H9 (cell line): Measurements from ENCODE around the gene PAX9. TPM values are rescaled to one million over a fixed set of nuclear protein-coding genes. Genes with fewer than 3 reads are reported as not detected.
"Not testable (repeated sequence)": the region's sequence is repeated elsewhere in the genome, so short reads cannot be mapped to it uniquely, and the experiment has no call there.

Experiments
- DNase-seq: peaks from one replicate; pipeline ENCODE4 v3.0.0-alpha.2; 2017
- H2AFZ ChIP-seq: one replicate; pipeline ENCODE4 v1.6.1; 2013; ENCODE audit warnings: mild to moderate bottlenecking, low read length, control low read depth, moderate library complexity
- H2AK5ac ChIP-seq: 2 replicates; pipeline ENCODE4 v1.6.1; 2013; ENCODE audit warnings: low read length, control low read depth, mixed read lengths; ENCODE audit not compliant: insufficient read length
- H2BK120ac ChIP-seq: one replicate; pipeline ENCODE4 v1.6.1; 2013; ENCODE audit warnings: low read depth, mild to moderate bottlenecking, low read length, control low read depth, inconsistent platforms; ENCODE audit not compliant: poor library complexity, severe bottlenecking
- H2BK12ac ChIP-seq: 2 replicates; pipeline ENCODE4 v1.6.1; 2013; ENCODE audit warnings: low read length, control low read depth, mixed read lengths, low read depth; ENCODE audit not compliant: insufficient read length
- H2BK15ac ChIP-seq: 2 replicates; pipeline ENCODE4 v1.6.1; 2013; ENCODE audit warnings: low read depth, low read length, control low read depth
- H2BK20ac ChIP-seq: one replicate; pipeline ENCODE4 v1.6.1; 2013; ENCODE audit warnings: low read depth, mild to moderate bottlenecking, low read length, control low read depth, inconsistent platforms; ENCODE audit not compliant: poor library complexity, severe bottlenecking
- H2BK5ac ChIP-seq: 2 replicates; pipeline ENCODE4 v1.6.1; 2013; ENCODE audit warnings: low read length, control low read depth, mixed read lengths; ENCODE audit not compliant: insufficient read length
- H3K14ac ChIP-seq: 2 replicates; pipeline ENCODE4 v1.6.1; 2013; ENCODE audit warnings: low read length, control low read depth; ENCODE audit not compliant: insufficient read depth
- H3K18ac ChIP-seq: 2 replicates; pipeline ENCODE4 v1.6.1; 2013; ENCODE audit warnings: low read depth, mild to moderate bottlenecking, mixed read lengths, low read length, control low read depth; ENCODE audit not compliant: insufficient read length
- H3K23ac ChIP-seq: 2 replicates; pipeline ENCODE4 v1.6.1; 2013; ENCODE audit warnings: low read length, control low read depth, mixed read lengths, low read depth; ENCODE audit not compliant: insufficient read length
- H3K23me2 ChIP-seq: 2 replicates; pipeline ENCODE4 v1.6.1; 2013; ENCODE audit warnings: low read depth, mild to moderate bottlenecking, mixed read lengths, low read length, control low read depth; ENCODE audit not compliant: insufficient read length, poor library complexity, severe bottlenecking
- H3K27ac ChIP-seq: 2 replicates; pipeline ENCODE4 v1.5.1; 2013; ENCODE audit warnings: low read length, control low read depth, mixed read lengths, low read depth; ENCODE audit not compliant: insufficient read length
- H3K27me3 ChIP-seq: 2 replicates; pipeline ENCODE4 v1.6.1; 2013; ENCODE audit warnings: low read length, control low read depth, inconsistent platforms; ENCODE audit not compliant: insufficient read depth
- H3K4ac ChIP-seq: 2 replicates; pipeline ENCODE4 v1.6.1; 2013; ENCODE audit warnings: low read depth, mild to moderate bottlenecking, control low read depth, inconsistent platforms, low read length, moderate library complexity
- H3K4me1 ChIP-seq: 2 replicates; pipeline ENCODE4 v1.6.1; 2013; ENCODE audit warnings: low read length, control low read depth, inconsistent platforms; ENCODE audit not compliant: insufficient read depth
- H3K4me2 ChIP-seq: 2 replicates; pipeline ENCODE4 v1.6.1; 2013; ENCODE audit warnings: low read length, control low read depth, mixed read lengths; ENCODE audit not compliant: insufficient read length, insufficient read depth
- H3K56ac ChIP-seq: 2 replicates; pipeline ENCODE4 v1.6.1; 2013; ENCODE audit warnings: low read depth, mild to moderate bottlenecking, mixed read lengths, low read length, control low read depth; ENCODE audit not compliant: insufficient read length
- H3K79me1 ChIP-seq: 2 replicates; pipeline ENCODE4 v1.6.1; 2013; ENCODE audit warnings: low read depth, mild to moderate bottlenecking, moderate library complexity, low read length, control low read depth, inconsistent platforms; ENCODE audit not compliant: insufficient read depth, poor library complexity, severe bottlenecking
- H3K79me2 ChIP-seq: 2 replicates; pipeline ENCODE4 v1.6.1; 2013; ENCODE audit warnings: low read length, control low read depth, inconsistent platforms; ENCODE audit not compliant: insufficient read depth
- H3K9ac ChIP-seq: 2 replicates; pipeline ENCODE4 v1.6.1; 2013; ENCODE audit warnings: low read length, control low read depth, mixed read lengths; ENCODE audit not compliant: insufficient read length; ENCODE audit errors: extremely low read depth
- H3K9me3 ChIP-seq: one replicate; pipeline ENCODE4 v1.6.1; 2013; ENCODE audit warnings: low read depth, low read length, inconsistent platforms; ENCODE audit not compliant: control insufficient read depth
- H3T11ph ChIP-seq: one replicate; pipeline ENCODE4 v1.6.1; 2013; ENCODE audit warnings: mild to moderate bottlenecking, low read length, control low read depth, inconsistent platforms
- H4K20me1 ChIP-seq: one replicate; pipeline ENCODE4 v1.6.1; 2013; ENCODE audit not compliant: control insufficient read depth, insufficient read length, insufficient read depth
- H4K5ac ChIP-seq: 2 replicates; pipeline ENCODE4 v1.6.1; 2013; ENCODE audit warnings: low read depth, mild to moderate bottlenecking, mixed read lengths, low read length, control low read depth; ENCODE audit not compliant: insufficient read length
- H4K8ac ChIP-seq: replicated peaks from 2 replicates; pipeline ENCODE4 v1.6.1; 2013; ENCODE audit warnings: low read length, control low read depth, mixed read lengths, low read depth; ENCODE audit not compliant: insufficient read length
- H4K91ac ChIP-seq: 2 replicates; pipeline ENCODE4 v1.6.1; 2013; ENCODE audit warnings: low read depth, mild to moderate bottlenecking, moderate library complexity, mixed read lengths, low read length, control low read depth; ENCODE audit not compliant: insufficient read length
- H3K27ac Mint-ChIP-seq, 3 experiments: 2 replicates in 2 of 3; 3 replicates in 1 of 3; pipeline ENCODE4 v1.8.0; 2020 to 2021; ENCODE audit warnings: mixed read lengths in 3 of 3, mild to moderate bottlenecking in 1 of 3, moderate library complexity in 1 of 3
- H3K27me3 Mint-ChIP-seq: 2 replicates; pipeline ENCODE4 v1.8.0; 2021; ENCODE audit warnings: low read depth, mild to moderate bottlenecking, moderate library complexity, mixed read lengths
- H3K36me3 Mint-ChIP-seq, 3 experiments: 2 replicates in 2 of 3; 3 replicates in 1 of 3; pipeline ENCODE4 v1.8.0; 2020 to 2021; ENCODE audit warnings: low read depth in 3 of 3, mixed read lengths in 3 of 3; ENCODE audit not compliant: insufficient read depth in 1 of 3
- H3K4me1 Mint-ChIP-seq, 2 experiments: 2 replicates each; pipeline ENCODE4 v1.8.0; 2020; ENCODE audit warnings: mixed read lengths in 2 of 2
- H3K4me3 Mint-ChIP-seq, 2 experiments: 2 replicates in 1 of 2; 3 replicates in 1 of 2; pipeline ENCODE4 v1.8.0; 2020 to 2021; ENCODE audit warnings: mild to moderate bottlenecking in 2 of 2, mixed read lengths in 2 of 2, moderate library complexity in 1 of 2
- H3K9me3 Mint-ChIP-seq, 2 experiments: 2 replicates in 1 of 2; 3 replicates in 1 of 2; pipeline ENCODE4 v1.8.0; 2020; ENCODE audit warnings: mild to moderate bottlenecking in 2 of 2, mixed read lengths in 2 of 2, moderate library complexity in 1 of 2
- CTCF ChIP-seq: fragments of 200-600 bp; sonication (generic); conservative IDR thresholded peaks from 3 replicates; pipeline ENCODE4 v1.8.0; 2021; ENCODE audit warnings: antibody characterized with exemption, mild to moderate bottlenecking
- WGBS: extraction: QIAGEN DNeasy Blood & Tissue Kit; methylation state at CpG from one replicate; pipeline ENCODE4 v1.1.7; 2013; ENCODE audit warnings: missing lambda C conversion rate, low lambda C conversion rate, mixed read lengths; ENCODE audit not compliant: insufficient read length; ENCODE audit errors: extremely low coverage; 5-methylcytosine and 5-hydroxymethylcytosine counted together
- total RNA-seq: library from RNA; stranded (reverse); gene quantifications from 2 replicates; pipeline ENCODE4 v1.2.1, GENCODE V29; 2021

The PAX9 gene
- total RNA-seq, 1 experiment from 2014 or later: not detected

DNA sequence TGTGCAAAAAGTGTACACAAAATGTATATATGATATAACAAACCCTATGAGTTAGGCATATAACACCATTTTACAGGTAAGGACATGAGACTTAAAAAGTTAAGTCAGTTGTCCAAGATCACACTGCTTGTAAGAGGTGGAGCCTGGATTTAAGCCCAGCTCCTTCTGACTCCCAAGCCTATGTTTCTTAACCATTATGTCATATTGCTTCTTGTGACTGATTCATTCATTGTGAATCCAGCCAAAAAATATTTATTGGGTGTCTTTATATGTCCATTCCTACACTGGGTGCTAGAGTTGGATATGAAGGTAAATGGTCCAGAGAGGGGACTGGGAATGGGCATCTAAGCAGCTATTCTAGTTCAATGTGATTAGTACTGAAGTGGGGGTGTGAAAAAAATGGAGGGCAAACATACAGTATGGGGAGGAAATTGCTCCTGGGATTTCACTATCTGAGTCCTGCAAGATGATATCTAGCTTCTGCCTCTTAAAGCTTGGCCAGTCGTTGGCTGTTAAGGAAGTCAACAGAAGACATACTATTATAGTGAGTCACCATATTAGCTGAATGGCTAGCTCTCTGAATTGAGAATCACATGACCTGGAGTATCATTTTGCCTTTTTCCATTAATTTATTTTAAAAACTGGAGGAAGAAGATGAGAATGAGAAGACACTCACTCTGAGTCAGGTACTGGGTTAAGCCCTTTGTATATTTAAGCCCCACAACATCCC lies 28.8 kb downstream of the PAX9 start:
- peaks cover 0 to 1% (median 0%) of the 10 kb centered on the region in 3 experiments; a peak in 2 of 7 replicates for H3K36me3 Mint-ChIP-seq

GRCh38 chr14:36699420-36699819 lies 37.8 kb downstream of the PAX9 start:
- Mint-ChIP-seq H3K36me3 (peaks cover 0 to 18% (median 3%) of the 10 kb centered on the region in 3 experiments; a peak in 4 of 7 replicates), H3K27me3 (peaks cover 17% of the 10 kb centered on the region), H3K9me3 (peaks cover 30 to 34% of the 10 kb centered on the region in 2 experiments)
- not testable (repeated sequence) for H3K79me2 ChIP-seq, H3K4me3 Mint-ChIP-seq, H2BK5ac ChIP-seq, H4K20me1 ChIP-seq, H2AFZ ChIP-seq, H3K27me3 ChIP-seq, H3K9me3 ChIP-seq, H3K27ac ChIP-seq, H3K9ac ChIP-seq, H4K91ac ChIP-seq, H3K23me2 ChIP-seq, H3K79me1 ChIP-seq, H3K14ac ChIP-seq, H3K18ac ChIP-seq, H2BK12ac ChIP-seq, H3K23ac ChIP-seq, H2BK15ac ChIP-seq, H3K56ac ChIP-seq, H2AK5ac ChIP-seq, H3K4me1 ChIP-seq, H3K4ac ChIP-seq, H2BK20ac ChIP-seq, DNase-seq, H2BK120ac ChIP-seq, H3T11ph ChIP-seq, H3K4me1 Mint-ChIP-seq, H4K8ac ChIP-seq, H4K5ac ChIP-seq, H3K27ac Mint-ChIP-seq, H3K4me2 ChIP-seq
- WGBS: no CpG with 5 or more reads among the region's 7 CpGs

More for the DNA sequence above, 28.8 kb downstream of the PAX9 start:
- Histone ChIP-seq H3K79me1 (no peaks in the 10 kb centered on the region), H3K27ac (no peak overlapping the region), H3K56ac (no peak overlapping the region), H3K18ac (no peak overlapping the region), H2BK5ac (no peak overlapping the region), H4K20me1 (no peaks in the 10 kb centered on the region), H3K23me2 (no peaks in the 10 kb centered on the region), H2AK5ac (no peak overlapping the region), H3K14ac (no peak overlapping the region), H3K27me3 (no peaks in the 10 kb centered on the region), H3K9me3 (no peaks in the 10 kb centered on the region), H4K5ac (no peak overlapping the region), H3K4me2 (no peak overlapping the region), H3K4ac (no peak overlapping the region), H3T11ph (no peak overlapping the region), H2BK12ac (no peak overlapping the region), H4K91ac (no peak overlapping the region), H3K9ac (no peak overlapping the region), H2AFZ (no peak overlapping the region), H2BK120ac (no peak overlapping the region), H2BK15ac (no peak overlapping the region), H3K4me1 (no peaks in the 10 kb centered on the region), H3K79me2 (no peaks in the 10 kb centered on the region), H2BK20ac (no peak overlapping the region), H4K8ac (no peak overlapping the region), H3K23ac (no peak overlapping the region)
- H3K4me3 Mint-ChIP-seq: no peak overlapping the region
- peaks cover 8 to 10% of the 10 kb centered on the region in 2 experiments for H3K9me3 Mint-ChIP-seq
- H3K27me3 Mint-ChIP-seq: peaks cover 6% of the 10 kb centered on the region; the same call in 1 of the 2 replicates
- TF ChIP-seq CTCF: no peak
- no peak overlapping the region for H3K27ac Mint-ChIP-seq
- WGBS: no CpG with 5 or more reads among the region's 1 CpG
- peaks cover 2 to 3% of the 10 kb centered on the region in 2 experiments for H3K4me1 Mint-ChIP-seq
- DNase-seq: no peak
